PFSK-1 (cell line): ENCODE results near the gene ARHGDIB.

Source experiments
- FOXP2 ChIP-seq: optimal IDR thresholded peaks from 2 replicates; pipeline ENCODE3; 2011; ENCODE audit warnings: borderline replicate concordance, control low read depth, inconsistent platforms; ENCODE audit not compliant: insufficient read depth; ENCODE audit errors: extremely low read length, extremely low read depth
- POLR2AphosphoS5 ChIP-seq: IDR thresholded peaks from 2 replicates; pipeline ENCODE4 v1.6.1; 2012; ENCODE audit warnings: low read depth, mild to moderate bottlenecking, control low read depth, low read length, moderate library complexity
- REST ChIP-seq, 2 experiments: IDR thresholded peaks; 2 replicates each; pipeline versions ENCODE4 v1.6.1 to v1.8.0; 2011 to 2012; ENCODE audit warnings: low read depth in 2 of 2, low read length in 2 of 2, control low read depth in 1 of 2, inconsistent platforms in 1 of 2, mild to moderate bottlenecking in 1 of 2, moderate library complexity in 1 of 2; ENCODE audit not compliant: insufficient read depth in 1 of 2
- SIN3A ChIP-seq: IDR thresholded peaks from 2 replicates; pipeline ENCODE4 v1.6.1; 2012; ENCODE audit warnings: mild to moderate bottlenecking, low read length, moderate library complexity, borderline replicate concordance; ENCODE audit not compliant: insufficient read depth
- TAF1 ChIP-seq: IDR thresholded peaks from 2 replicates; pipeline ENCODE4 v1.6.1; 2012; ENCODE audit warnings: low read length, control low read depth, borderline replicate concordance; ENCODE audit not compliant: insufficient read depth

The ARHGDIB gene

GRCh38 chr12:14976658-14977057 is 15.3 kb upstream of the ARHGDIB start:
- TF ChIP-seq TAF1: no peak
- no peak for TF ChIP-seq POLR2AphosphoS5

GRCh38 chr12:14975457-14975856 is 14.1 kb upstream of the ARHGDIB start:
- TF ChIP-seq TAF1 (no peak), FOXP2 (no peak), POLR2AphosphoS5 (no peak), REST (IDR thresholded peaks at IDR 0.05; ENCODE audit: insufficient read depth in 1 of 2, low read depth in 2 of 2, low read length in 2 of 2) (no peak), SIN3A (no peak)

- TF ChIP-seq REST (IDR thresholded peaks at IDR 0.05; ENCODE audit: insufficient read depth in 1 of 2, low read depth in 2 of 2, low read length in 2 of 2) (no peak), FOXP2 (no peak), TAF1 (no peak), SIN3A (no peak), POLR2AphosphoS5 (no peak)
Observed at GRCh38 chr12:14974633-14975032, 13.2 kb upstream of the ARHGDIB start.

- TF ChIP-seq POLR2AphosphoS5 (no peak), FOXP2 (no peak), REST (IDR thresholded peaks at IDR 0.05; ENCODE audit: insufficient read depth in 1 of 2, low read depth in 2 of 2, low read length in 2 of 2) (no peak), SIN3A (no peak), TAF1 (no peak)
Observed at GRCh38 chr12:14972816-14973215, 11.4 kb upstream of the ARHGDIB start, which contains the start of gene PDE6H. PDE6H (plus strand) TSS chr12:14973042; CDS start chr12:14978013, 4,971 bp downstream.

- TF ChIP-seq SIN3A (no peak), FOXP2 (no peak), POLR2AphosphoS5 (no peak), REST (IDR thresholded peaks at IDR 0.05; ENCODE audit: insufficient read depth in 1 of 2, low read depth in 2 of 2, low read length in 2 of 2) (no peak), TAF1 (no peak)
Observed at GRCh38 chr12:14970473-14970872, 9.1 kb upstream of the ARHGDIB start.

- TF ChIP-seq SIN3A (no peak), TAF1 (no peak), POLR2AphosphoS5 (no peak), FOXP2 (no peak), REST (IDR thresholded peaks at IDR 0.05; ENCODE audit: insufficient read depth in 1 of 2, low read depth in 2 of 2, low read length in 2 of 2) (no peak)
Observed at GRCh38 chr12:14968478-14968877, 7.1 kb upstream of the ARHGDIB start.
